Body of pancreas (tissue), 4 donors: ENCODE data around the gene TICAM2. TPM values are rescaled to one million over a fixed set of nuclear protein-coding genes. Genes with fewer than 3 reads are reported as not detected.

Experiments
- ATAC-seq: fragments of 150-250 bp; one replicate; pipeline ENCODE4 v1.9.1; 2016
- DNase-seq, 4 donors: peaks; one replicate each; pipeline ENCODE4 v3.0.0-alpha.2; 2019
- H3K27ac ChIP-seq, 4 donors: fragments of 200-600 bp; sonication (generic); 1 replicate in 3 of 4; 2 replicates in 1 of 4; pipeline versions ENCODE4 v1.5.1 to v1.6.1; 2016 to 2019; ENCODE audit warnings: mild to moderate bottlenecking in 1 of 4, mixed read lengths in 1 of 4, moderate library complexity in 1 of 4
- H3K27me3 ChIP-seq, 2 donors: fragments of 200-600 bp; sonication (generic); one replicate each; pipeline ENCODE4 v1.6.0; 2016; ENCODE audit warnings: mild to moderate bottlenecking in 1 of 2
- H3K36me3 ChIP-seq, 2 donors: fragments of 200-600 bp; sonication (generic); replicated peaks in 1 of 2; 2 replicates each; pipeline ENCODE4 v1.5.1; 2016; ENCODE audit warnings: low read depth in 2 of 2; ENCODE audit not compliant: insufficient read depth in 1 of 2
- H3K4me1 ChIP-seq: fragments of 200-600 bp; sonication (generic); one replicate; pipeline ENCODE4 v1.6.0; 2016
- H3K4me3 ChIP-seq, 2 donors: fragments of 200-600 bp; sonication (generic); 1 replicate in 1 of 2; 2 replicates in 1 of 2; pipeline ENCODE4 v1.5.1; 2016 to 2019
- H3K9me3 ChIP-seq, 3 donors: fragments of 200-600 bp; sonication (generic); 1 replicate in 2 of 3; 2 replicates in 1 of 3; pipeline ENCODE4 v1.5.1; 2016
- CTCF ChIP-seq, 7 experiments: fragments of 450-650 bp in 4 of 7; fragments of 200-600 bp in 3 of 7; sonication (generic) in 3 of 7; IDR thresholded peaks; one replicate each; pipeline ENCODE4 v1.5.1; 2016 to 2019; ENCODE audit warnings: antibody characterized with exemption in 7 of 7
- POLR2A ChIP-seq, 3 donors: fragments of 450-650 bp; IDR thresholded peaks; one replicate each; pipeline ENCODE4 v1.6.1; 2016; ENCODE audit warnings: antibody characterized with exemption in 3 of 3, mild to moderate bottlenecking in 2 of 3
- WGBS, 2 donors: methylation state at CpG; one replicate each; pipeline ENCODE4 v1.1.5; 2017; 5-methylcytosine and 5-hydroxymethylcytosine counted together
- intact Hi-C: fragments of 100-400 bp; cut with DNase I; formaldehyde crosslinking; loops from one replicate; pipeline ENCODE4 v1.15.1; 2023
- total RNA-seq, 2 donors: library from RNA; depleted of rRNA; stranded (reverse); fragments of >200 nt; gene quantifications; one replicate each; pipeline ENCODE4 v1.1.0, GENCODE V29; 2016

Gene TICAM2
- total RNA-seq, 2 donors from 2014 or later = 0.52 to 1.6 TPM

DNA sequence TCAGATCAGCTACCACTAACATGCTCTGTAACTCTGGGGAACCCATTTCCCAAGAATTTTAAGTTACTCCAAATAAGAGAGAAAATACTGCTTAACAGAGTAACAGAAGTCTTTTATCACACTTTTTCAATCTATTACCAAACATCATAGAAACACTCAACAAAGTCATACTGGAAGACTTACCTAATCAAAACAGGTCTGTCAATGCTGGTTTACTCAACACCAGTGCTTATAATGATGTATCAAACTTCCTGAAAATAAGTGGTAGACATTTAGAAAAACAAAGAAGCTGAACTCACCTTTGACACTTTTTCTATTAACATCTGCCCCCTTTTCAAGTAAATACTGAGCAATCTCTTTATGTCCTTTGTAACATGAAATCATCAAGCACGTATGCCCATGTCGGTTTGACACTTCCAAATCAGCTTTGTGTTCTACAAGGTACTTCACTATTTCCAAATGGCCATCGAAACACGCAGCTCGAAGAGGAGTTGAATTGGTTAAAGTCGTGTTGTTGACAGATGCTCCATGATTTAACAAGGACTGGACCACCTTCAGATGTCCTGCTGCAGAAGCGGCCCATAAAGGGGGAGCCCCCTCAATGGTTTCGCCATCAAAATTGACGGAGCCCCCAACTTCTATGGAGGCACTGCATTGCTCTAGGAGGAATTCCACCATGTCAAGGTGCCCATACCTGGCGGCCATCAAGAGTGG is 59.5 kb downstream of the TICAM2 start:
- Histone ChIP-seq H3K27ac (peak overlapping the region; percentile 96 to 100 (median 100)), H3K27me3 (no peaks in the 10 kb centered on the region), H3K4me1 (peaks cover 39% of the 10 kb centered on the region), H3K9me3 (no peaks in the 10 kb centered on the region), H3K4me3 (peak overlapping the region; percentile 53 to 79), H3K36me3 (no peaks in the 10 kb centered on the region)
- DNase-seq (peak in 1 of 4 donors; percentile 23), ATAC-seq (no peak)
- whole genome bisulfite sequencing, 2 donors = 27 to 39% methylated on average over 10 of the region's 10 CpGs
- TF ChIP-seq POLR2A (IDR thresholded peaks at IDR 0.05) (no peak), CTCF (IDR thresholded peaks at IDR 0.05) (no peak)
- intact Hi-C loops = no loop called here

- H3K27me3 ChIP-seq = no peaks in the 10 kb centered on the region
- DNase-seq = no peak
- no peak for ATAC-seq
- H3K4me1 ChIP-seq = peaks cover 46% of the 10 kb centered on the region
- WGBS, 2 donors = 2 to 8% methylated on average over 2 of the region's 2 CpGs
- H3K9me3 ChIP-seq = no peaks in the 10 kb centered on the region
- intact Hi-C loops = no loop called here
- H3K36me3 ChIP-seq = no peaks in the 10 kb centered on the region
- no peak for TF ChIP-seq CTCF (IDR thresholded peaks at IDR 0.05)
- H3K27ac ChIP-seq = peak overlapping the region in 3 of 4 donors; percentile 99 to 100 (median 100)
- H3K4me3 ChIP-seq = peak overlapping the region in 1 of 2 donors; percentile 53
Observed at GRCh38 chr5:115542086-115542485, 60.2 kb downstream of the TICAM2 start.

- intact Hi-C loops = no loop called here
- peak overlapping the region in 3 of 4 donors; percentile 99 to 100 (median 100) for H3K27ac ChIP-seq
- no peaks in the 10 kb centered on the region for H3K36me3 ChIP-seq
- ATAC-seq (no peak), DNase-seq (no peak)
- peak overlapping the region in 1 of 2 donors; percentile 53 for H3K4me3 ChIP-seq
- no peaks in the 10 kb centered on the region for H3K9me3 ChIP-seq
- TF ChIP-seq CTCF (IDR thresholded peaks at IDR 0.05) (peak in 1 of 7 experiments; percentile 5), POLR2A (IDR thresholded peaks at IDR 0.05) (no peak)
- peaks cover 51% of the 10 kb centered on the region for H3K4me1 ChIP-seq
- 11 to 16% methylated on average over 2 of the region's 2 CpGs for WGBS, 2 donors
- no peaks in the 10 kb centered on the region for H3K27me3 ChIP-seq
Observed at GRCh38 chr5:115541611-115542010, 60.7 kb downstream of the TICAM2 start.

DNA sequence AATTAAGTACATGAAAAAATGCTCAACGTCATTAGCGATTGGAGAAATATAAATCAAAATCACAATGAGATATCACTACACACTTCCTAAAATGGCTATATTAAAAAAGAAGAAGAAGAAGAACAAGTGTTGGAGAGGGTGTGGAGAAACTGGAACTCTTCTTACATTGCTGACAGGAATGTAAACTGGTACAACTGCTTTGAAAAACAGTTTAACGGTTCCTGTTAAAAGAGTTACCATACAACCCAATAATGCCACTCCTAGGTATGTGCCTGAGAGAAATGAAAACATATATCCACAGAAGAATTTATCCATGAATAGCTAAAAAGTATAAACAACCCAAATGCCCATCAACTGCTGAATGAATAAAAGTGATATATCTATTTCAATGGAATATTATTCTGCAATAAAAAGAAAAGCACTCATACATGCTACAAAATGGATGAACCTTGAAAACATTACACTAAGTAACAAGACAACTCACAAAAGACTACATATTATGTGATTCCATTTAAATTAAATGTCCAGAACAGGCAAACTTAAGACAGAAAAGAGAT is 66.7 kb downstream of the TICAM2 start:
- intact Hi-C loops = no loop called here
- Histone ChIP-seq H3K4me1 (peaks cover 70% of the 10 kb centered on the region), H3K36me3 (no peaks in the 10 kb centered on the region), H3K27me3 (no peaks in the 10 kb centered on the region), H3K9me3 (no peaks in the 10 kb centered on the region), H3K27ac (no peak overlapping the region), H3K4me3 (no peak overlapping the region)
- no peak for DNase-seq
- no peak for ATAC-seq
- TF ChIP-seq CTCF (IDR thresholded peaks at IDR 0.05) (no peak), POLR2A (IDR thresholded peaks at IDR 0.05) (no peak)
- WGBS, 2 donors = 90 to 92% methylated on average over 3 of the region's 3 CpGs
